Measurements from ENCODE around the gene NT5DC1.

Gene NT5DC1

GRCh38 chr6:116234689-116235088, 134.0 kb downstream of the NT5DC1 start:
- H3K4me3 ChIP-seq (ENCODE audit: low read depth, low read length): no peak overlapping the region
- POLR2A ChIA-PET: no interaction called here
- no peak for DNase-seq (ENCODE audit: low read depth, low spot score)
- TF ChIP-seq CTCF (IDR thresholded peaks at IDR 0.05; ENCODE audit: insufficient read depth, low read length, missing control alignments): no peak
- CTCF ChIA-PET: interaction anchor here (2.1 kb wide), 1 partner anchor 34 kb away, joined by 9 read pairs; no protein-coding TSS in a partner anchor

GRCh38 chr6:116238083-116238482, 137.4 kb downstream of the NT5DC1 start:
- CTCF ChIA-PET: interaction anchor here (1.1 to 1.9 kb wide), 4 partner anchors 9 to 31 kb away, joined by 3 to 8 read pairs (median 4); no protein-coding TSS in a partner anchor
- H3K4me3 ChIP-seq (ENCODE audit: low read depth, low read length): no peak overlapping the region
- POLR2A ChIA-PET: no interaction called here
- no peak for TF ChIP-seq CTCF (IDR thresholded peaks at IDR 0.05; ENCODE audit: insufficient read depth, low read length, missing control alignments)
- no peak for DNase-seq (ENCODE audit: low read depth, low spot score)

- CTCF ChIA-PET: interaction anchor here (1.0 to 1.9 kb wide), 3 partner anchors 10 to 124 kb away, joined by 3 to 8 read pairs (median 5); no protein-coding TSS in a partner anchor
- no peak overlapping the region for H3K4me3 ChIP-seq (ENCODE audit: low read depth, low read length)
- no peak for DNase-seq (ENCODE audit: low read depth, low spot score)
- no peak for TF ChIP-seq CTCF (IDR thresholded peaks at IDR 0.05; ENCODE audit: insufficient read depth, low read length, missing control alignments)
- POLR2A ChIA-PET: no interaction called here
Observed at GRCh38 chr6:116239256-116239655, 138.6 kb downstream of the NT5DC1 start.

GRCh38 chr6:116239856-116240255, 139.2 kb downstream of the NT5DC1 start:
- POLR2A ChIA-PET: no interaction called here
- no peak for DNase-seq (ENCODE audit: low read depth, low spot score)
- H3K4me3 ChIP-seq (ENCODE audit: low read depth, low read length): no peak overlapping the region
- no peak for TF ChIP-seq CTCF (IDR thresholded peaks at IDR 0.05; ENCODE audit: insufficient read depth, low read length, missing control alignments)
- CTCF ChIA-PET: interaction anchor here (1.9 kb wide), 1 partner anchor 23 kb away, joined by 8 read pairs; no protein-coding TSS in a partner anchor

GRCh38 chr6:116244284-116244683, 143.6 kb downstream of the NT5DC1 start:
- DNase-seq (ENCODE audit: low read depth, low spot score): no peak
- ChIA-PET POLR2A (no interaction called here), CTCF (interaction anchor here (1.6 kb wide), 1 partner anchor 26 kb away, joined by 5 read pairs; no protein-coding TSS in a partner anchor)
- no peak for TF ChIP-seq CTCF (IDR thresholded peaks at IDR 0.05; ENCODE audit: insufficient read depth, low read length, missing control alignments)
- H3K4me3 ChIP-seq (ENCODE audit: low read depth, low read length): no peak overlapping the region

- ChIA-PET POLR2A (no interaction called here), CTCF (interaction anchor here (1.1 to 2.1 kb wide), 2 partner anchors 15 to 29 kb away, joined by 3 to 8 read pairs; no protein-coding TSS in a partner anchor)
- no peak overlapping the region for H3K4me3 ChIP-seq (ENCODE audit: low read depth, low read length)
- DNase-seq (ENCODE audit: low read depth, low spot score): no peak
- no peak for TF ChIP-seq CTCF (IDR thresholded peaks at IDR 0.05; ENCODE audit: insufficient read depth, low read length, missing control alignments)
Observed at GRCh38 chr6:116246089-116246488, 145.4 kb downstream of the NT5DC1 start.

Measured in AG04449 (cell line).